ENCODE data around the gene MOSPD3. TPM values are rescaled to one million over a fixed set of nuclear protein-coding genes. Genes with fewer than 3 reads are reported as not detected.
A peak's percentile ranks its signal among the peaks of the same experiment; 100 is the strongest.

The MOSPD3 gene
- total and polyA plus RNA-seq, 10 of the 15 experiments (the other 5 are each of a cell fraction or from before 2014, with no cell fraction given): 0.61 to 13.6 (median 4.1) TPM

DNA sequence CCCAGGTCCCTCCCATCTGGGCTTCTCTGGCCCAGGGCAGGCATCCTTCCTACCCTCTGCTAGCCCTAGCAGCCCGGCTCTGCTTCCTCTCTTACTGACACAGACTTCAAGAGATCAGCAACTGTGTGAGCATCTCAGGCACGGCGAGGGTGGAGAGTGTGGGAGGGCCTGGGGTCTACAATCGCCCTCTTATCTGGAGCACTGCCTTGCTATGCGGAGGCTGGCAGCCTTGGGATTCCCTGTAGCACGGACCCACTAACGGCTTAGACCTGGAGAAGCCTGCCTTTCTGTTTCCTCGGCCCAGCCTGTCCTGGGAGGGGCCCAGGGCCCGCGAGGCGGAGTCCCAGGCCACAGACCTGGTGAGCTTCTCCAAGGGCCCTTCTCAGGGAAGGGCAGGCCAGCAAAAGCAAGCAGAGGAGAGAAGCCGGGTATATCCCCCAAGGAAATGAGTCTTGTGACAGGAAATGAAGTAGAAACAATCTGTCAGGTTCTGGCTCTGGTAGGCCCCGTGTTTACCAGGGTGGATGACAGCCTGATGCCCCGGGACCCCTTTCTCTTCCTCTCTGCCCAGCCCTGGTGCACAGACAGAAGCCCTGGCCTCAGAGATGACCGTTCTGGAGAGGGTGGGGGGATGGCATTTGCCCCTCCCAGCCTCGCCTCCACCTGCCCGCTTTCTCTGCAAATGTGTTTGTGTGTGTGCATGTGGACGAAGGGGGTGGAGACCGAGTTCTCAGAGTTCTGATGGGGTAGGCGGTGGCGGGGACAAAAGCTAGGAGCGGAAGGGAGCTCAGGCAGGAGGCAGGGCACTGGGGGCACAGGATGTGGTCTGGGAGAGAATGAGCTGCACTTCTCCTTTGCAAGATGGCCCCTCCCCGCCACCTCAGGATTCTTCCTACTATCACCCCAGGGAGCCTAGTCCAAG, 28.9 kb upstream of the MOSPD3 start:
- no peaks in the 10 kb centered on the region for H3K9me3 ChIP-seq (replicated peaks; ENCODE audit: control insufficient read depth, insufficient read depth, low read length)
- H3K27ac ChIP-seq (ENCODE audit: control insufficient read depth, insufficient read depth): peak overlapping the region; percentile 90
- TSS peak; percentile 23 for BruUV-seq (replicated peaks)
- ChIA-PET POLR2A (interaction anchor here (0.8 to 4.3 kb wide), 14 partner anchors 13 to 155 kb away, joined by 3 to 47 read pairs (median 5); partner anchors contain the start of genes AGFG2, GNB2, MOSPD3 and ZCWPW1), SMC1A (ENCODE audit: uncharacterized antibody, unreplicated experiment) (interaction anchor here (1.0 to 4.6 kb wide), 9 partner anchors 14 to 123 kb away, joined by 3 to 19 read pairs (median 4); partner anchors contain the start of genes POP7 and TSC22D4), CTCF (interaction anchor here (0.7 to 11.6 kb wide), 11 partner anchors 12 to 269 kb away, joined by 3 to 190 read pairs (median 5); partner anchors contain the start of genes GIGYF1, MOSPD3, POP7 and SLC12A9), RAD21 (ENCODE audit: unreplicated experiment) (interaction anchor here (0.5 to 4.2 kb wide), 15 partner anchors 14 to 1472 kb away, joined by 3 to 21 read pairs (median 5); partner anchors contain the start of genes AGFG2, MEPCE, MOSPD3 and ZCWPW1)
- no peaks in the 10 kb centered on the region for H4K20me1 ChIP-seq (ENCODE audit: control insufficient read depth, insufficient read depth)
- peak; percentile 33 for ATAC-seq
- peak overlapping the region; percentile 83 for H3K4me3 ChIP-seq
- H2AFZ ChIP-seq (ENCODE audit: control insufficient read depth, low read depth, low read length): peak overlapping the region; percentile 71
- DNase-seq (ENCODE audit: low read depth, low spot score): peak; percentile 44
- in situ Hi-C loops (cut with MboI): no loop called here
- 7% methylated on average over 23 of the region's 23 CpGs for WGBS (ENCODE audit: insufficient coverage, insufficient replicate concordance, low lambda C conversion rate, missing lambda C conversion rate)
- peaks cover 32% of the 10 kb centered on the region for H3K79me2 ChIP-seq (ENCODE audit: control insufficient read depth, insufficient read depth, low read length)
- H3K27me3 ChIP-seq (replicated peaks in 1 of 2; ENCODE audit: control insufficient read depth in 2 of 2, insufficient read depth in 2 of 2, low read length in 1 of 2): no peaks in the 10 kb centered on the region
- intact Hi-C loops (cut with micrococcal nuclease; ENCODE audit: unreplicated experiment): no loop called here
- peak overlapping the region; percentile 98 for H3K4me2 ChIP-seq (ENCODE audit: control insufficient read depth, insufficient read depth)
- FAIRE-seq: no peak
- peaks cover 10 to 11% of the 10 kb centered on the region in 2 experiments for H3K36me3 ChIP-seq (ENCODE audit: control insufficient read depth in 2 of 2, insufficient read depth in 2 of 2, low read length in 1 of 2)
- peaks cover 24% of the 10 kb centered on the region for H3K4me1 ChIP-seq (ENCODE audit: control insufficient read depth, insufficient read depth, low read length)
- peak overlapping the region; percentile 85 for H3K9ac ChIP-seq (ENCODE audit: control insufficient read depth, insufficient read depth, low read length)
- TF ChIP-seq NR2F1 (conservative IDR thresholded peaks at IDR 0.05): peak; percentile 88
- no peak for TF ChIP-seq ZNF274 (IDR thresholded peaks at IDR 0.05; ENCODE audit: insufficient read depth, insufficient read length)
- TF ChIP-seq, protein P1, sequence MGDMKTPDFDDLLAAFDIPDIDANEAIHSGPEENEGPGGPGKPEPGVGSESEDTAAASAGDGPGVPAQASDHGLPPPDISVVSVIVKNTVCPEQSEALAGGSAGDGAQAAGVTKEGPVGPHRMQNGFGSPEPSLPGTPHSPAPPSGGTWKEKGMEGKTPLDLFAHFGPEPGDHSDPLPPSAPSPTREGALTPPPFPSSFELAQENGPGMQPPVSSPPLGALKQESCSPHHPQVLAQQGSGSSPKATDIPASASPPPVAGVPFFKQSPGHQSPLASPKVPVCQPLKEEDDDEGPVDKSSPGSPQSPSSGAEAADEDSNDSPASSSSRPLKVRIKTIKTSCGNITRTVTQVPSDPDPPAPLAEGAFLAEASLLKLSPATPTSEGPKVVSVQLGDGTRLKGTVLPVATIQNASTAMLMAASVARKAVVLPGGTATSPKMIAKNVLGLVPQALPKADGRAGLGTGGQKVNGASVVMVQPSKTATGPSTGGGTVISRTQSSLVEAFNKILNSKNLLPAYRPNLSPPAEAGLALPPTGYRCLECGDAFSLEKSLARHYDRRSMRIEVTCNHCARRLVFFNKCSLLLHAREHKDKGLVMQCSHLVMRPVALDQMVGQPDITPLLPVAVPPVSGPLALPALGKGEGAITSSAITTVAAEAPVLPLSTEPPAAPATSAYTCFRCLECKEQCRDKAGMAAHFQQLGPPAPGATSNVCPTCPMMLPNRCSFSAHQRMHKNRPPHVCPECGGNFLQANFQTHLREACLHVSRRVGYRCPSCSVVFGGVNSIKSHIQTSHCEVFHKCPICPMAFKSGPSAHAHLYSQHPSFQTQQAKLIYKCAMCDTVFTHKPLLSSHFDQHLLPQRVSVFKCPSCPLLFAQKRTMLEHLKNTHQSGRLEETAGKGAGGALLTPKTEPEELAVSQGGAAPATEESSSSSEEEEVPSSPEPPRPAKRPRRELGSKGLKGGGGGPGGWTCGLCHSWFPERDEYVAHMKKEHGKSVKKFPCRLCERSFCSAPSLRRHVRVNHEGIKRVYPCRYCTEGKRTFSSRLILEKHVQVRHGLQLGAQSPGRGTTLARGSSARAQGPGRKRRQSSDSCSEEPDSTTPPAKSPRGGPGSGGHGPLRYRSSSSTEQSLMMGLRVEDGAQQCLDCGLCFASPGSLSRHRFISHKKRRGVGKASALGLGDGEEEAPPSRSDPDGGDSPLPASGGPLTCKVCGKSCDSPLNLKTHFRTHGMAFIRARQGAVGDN (IDR thresholded peaks at IDR 0.05): peak; percentile 53
- peak; percentile 57; the same call in 1 of the 2 replicates for TF ChIP-seq GATAD2B (conservative IDR thresholded peaks at IDR 0.05; ENCODE audit: low read depth)
- 0 out of 2 replicates have a peak, but pooled peaks have one; percentile 33 for TF ChIP-seq RAD51 (IDR thresholded peaks at IDR 0.05)
- TF ChIP-seq ETV6 (conservative IDR thresholded peaks at IDR 0.05 in 1 of 2, IDR thresholded peaks at IDR 0.05 in 1 of 2; ENCODE audit: borderline replicate concordance in 1 of 2, low read depth in 1 of 2): peak in 1 of 2 experiments; percentile 28; a peak in 1 of 4 replicates
- TF ChIP-seq IKZF1 (conservative IDR thresholded peaks at IDR 0.05): peak; percentile 86
- no peak for TF ChIP-seq YBX1 (IDR thresholded peaks at IDR 0.05)
- TF ChIP-seq BHLHE40 (IDR thresholded peaks at IDR 0.05; ENCODE audit: borderline replicate concordance in 1 of 2, low read depth in 2 of 2, low read length in 1 of 2): peak; percentile 35 to 46; a peak in 2 of 4 replicates
- peak; percentile 41 for TF ChIP-seq MTA2 (IDR thresholded peaks at IDR 0.05; ENCODE audit: low read depth)
- peak; percentile 53; the same call in 1 of the 2 replicates for TF ChIP-seq YY1 (IDR thresholded peaks at IDR 0.05; ENCODE audit: low read depth, low read length)
- TF ChIP-seq SMARCA5 (IDR thresholded peaks at IDR 0.05): peak; percentile 42; the same call in 1 of the 2 replicates
- TF ChIP-seq RUNX3 (IDR thresholded peaks at IDR 0.05; ENCODE audit: low read length): peak; percentile 79
- TF ChIP-seq NBN (IDR thresholded peaks at IDR 0.05): peak; percentile 82
- TF ChIP-seq EED (IDR thresholded peaks at IDR 0.05; ENCODE audit: low read depth): peak; percentile 79
